ENCODE measurements around the gene KRT83.
"Not testable (repeated sequence)": the region's sequence is repeated elsewhere in the genome, so short reads cannot be mapped to it uniquely, and the experiment has no call there.

KRT83 gene

GRCh38 chr12:52310622-52311284 lies 10.4 kb downstream of the KRT83 start:
- DNase-seq (ENCODE audit: low read depth in 2 of 2): no peak

- DNase-seq (ENCODE audit: low read depth in 2 of 2): no peak
Observed at GRCh38 chr12:52308806-52309425, 12.3 kb downstream of the KRT83 start.

GRCh38 chr12:52307836-52308805 lies 13.1 kb downstream of the KRT83 start:
- DNase-seq (ENCODE audit: low read depth in 2 of 2): peak; percentile 16 to 28

DNA sequence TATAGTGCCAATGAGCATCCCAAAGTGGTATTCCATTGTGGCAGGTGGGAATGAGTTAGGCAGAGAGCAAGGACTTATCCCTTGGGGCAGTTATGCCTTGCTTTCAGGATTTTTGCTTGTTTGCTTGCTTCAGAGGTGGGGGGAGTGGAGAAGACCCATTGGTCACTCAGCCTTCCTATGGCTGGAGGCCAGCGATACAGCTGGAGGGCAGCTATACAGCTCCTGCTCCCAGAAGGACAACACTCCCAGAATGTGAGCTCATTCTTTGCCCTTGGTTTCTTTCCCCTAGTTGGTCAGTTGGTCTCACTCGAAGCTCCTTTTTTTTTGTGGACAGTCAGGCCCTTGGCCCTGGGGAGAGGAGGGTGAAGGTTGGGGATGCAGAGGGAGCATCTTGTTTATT lies 14.5 kb downstream of the KRT83 start:
- DNase-seq (ENCODE audit: low read depth in 2 of 2): no peak

- no peak for DNase-seq (ENCODE audit: low read depth in 2 of 2)
Observed at GRCh38 chr12:52305921-52306705, 15.1 kb downstream of the KRT83 start.

DNA sequence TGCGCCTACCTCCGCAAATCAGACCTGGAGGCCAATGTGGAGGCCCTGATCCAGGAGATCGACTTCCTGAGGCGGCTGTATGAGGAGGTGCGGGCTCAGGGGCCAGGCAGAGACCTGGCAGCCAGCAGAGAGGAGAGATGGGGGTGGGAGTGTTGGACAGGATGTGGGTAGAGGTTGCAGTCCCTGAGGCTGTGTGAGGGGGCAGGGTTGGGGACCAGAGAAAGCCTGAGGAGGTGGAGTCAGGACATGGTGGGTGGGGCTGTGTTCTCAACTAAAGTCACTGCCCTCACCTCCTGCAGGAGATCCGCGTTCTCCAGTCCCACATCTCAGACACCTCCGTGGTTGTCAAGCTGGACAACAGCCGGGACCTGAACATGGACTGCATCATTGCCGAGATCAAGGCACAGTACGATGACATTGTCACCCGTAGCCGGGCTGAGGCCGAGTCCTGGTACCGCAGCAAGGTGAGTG lies 16.2 kb downstream of the KRT83 start:
- DNase-seq (ENCODE audit: low read depth in 2 of 2): not testable (repeated sequence)

DNA sequence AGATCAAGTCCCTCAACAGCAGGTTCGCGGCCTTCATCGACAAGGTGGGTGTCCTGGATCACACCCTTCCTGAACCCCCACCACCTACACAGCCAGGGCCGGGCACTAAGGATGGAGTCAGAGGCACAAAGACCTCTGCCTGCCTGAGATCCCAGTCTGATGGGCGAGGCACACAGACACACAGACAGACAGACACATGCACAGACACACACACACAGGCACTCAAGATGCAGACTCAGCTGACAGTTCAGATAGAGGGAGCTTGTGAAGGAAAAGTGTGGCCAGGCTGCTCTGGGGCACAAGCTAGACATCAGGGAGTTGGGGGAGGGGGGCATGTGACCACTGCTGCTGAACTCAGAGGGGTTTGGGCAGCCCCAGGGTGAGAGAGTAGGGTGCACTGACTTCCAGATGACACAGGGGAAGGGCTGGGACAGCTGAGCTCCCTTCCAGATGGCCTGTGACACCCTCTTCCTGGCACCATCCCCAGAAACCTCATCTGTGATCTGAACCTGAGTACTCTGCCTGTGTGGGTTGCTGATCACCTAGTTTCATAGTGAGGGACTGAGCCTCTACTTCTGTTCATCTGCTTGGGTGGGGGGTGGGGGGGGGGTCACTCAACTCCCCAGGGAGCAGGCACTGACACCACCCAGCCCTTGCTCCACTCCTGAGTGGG lies 18.8 kb downstream of the KRT83 start:
- not testable (repeated sequence) for DNase-seq (ENCODE audit: low read depth in 2 of 2)

DNA sequence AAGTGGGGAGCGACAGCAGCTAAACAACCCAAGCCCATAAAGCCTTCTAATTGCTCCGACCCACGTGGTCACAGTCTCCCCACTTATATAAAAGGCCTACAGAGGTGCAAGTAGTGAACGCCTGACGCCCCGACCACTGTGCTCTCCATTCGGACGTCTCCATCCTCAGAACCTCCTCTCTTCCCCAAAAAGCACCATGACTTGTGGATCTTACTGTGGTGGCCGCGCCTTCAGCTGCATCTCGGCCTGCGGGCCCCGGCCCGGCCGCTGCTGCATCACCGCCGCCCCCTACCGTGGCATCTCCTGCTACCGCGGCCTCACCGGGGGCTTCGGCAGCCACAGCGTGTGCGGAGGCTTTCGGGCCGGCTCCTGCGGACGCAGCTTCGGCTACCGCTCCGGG lies 19.5 kb downstream of the KRT83 start:
- not testable (repeated sequence) for DNase-seq (ENCODE audit: low read depth in 2 of 2)

GRCh38 chr12:52300796-52301691 lies 20.2 kb downstream of the KRT83 start:
- DNase-seq (ENCODE audit: low read depth in 2 of 2): no peak

GRCh38 chr12:52298677-52299190 lies 22.5 kb downstream of the KRT83 start:
- no peak for DNase-seq (ENCODE audit: low read depth in 2 of 2)

DNA sequence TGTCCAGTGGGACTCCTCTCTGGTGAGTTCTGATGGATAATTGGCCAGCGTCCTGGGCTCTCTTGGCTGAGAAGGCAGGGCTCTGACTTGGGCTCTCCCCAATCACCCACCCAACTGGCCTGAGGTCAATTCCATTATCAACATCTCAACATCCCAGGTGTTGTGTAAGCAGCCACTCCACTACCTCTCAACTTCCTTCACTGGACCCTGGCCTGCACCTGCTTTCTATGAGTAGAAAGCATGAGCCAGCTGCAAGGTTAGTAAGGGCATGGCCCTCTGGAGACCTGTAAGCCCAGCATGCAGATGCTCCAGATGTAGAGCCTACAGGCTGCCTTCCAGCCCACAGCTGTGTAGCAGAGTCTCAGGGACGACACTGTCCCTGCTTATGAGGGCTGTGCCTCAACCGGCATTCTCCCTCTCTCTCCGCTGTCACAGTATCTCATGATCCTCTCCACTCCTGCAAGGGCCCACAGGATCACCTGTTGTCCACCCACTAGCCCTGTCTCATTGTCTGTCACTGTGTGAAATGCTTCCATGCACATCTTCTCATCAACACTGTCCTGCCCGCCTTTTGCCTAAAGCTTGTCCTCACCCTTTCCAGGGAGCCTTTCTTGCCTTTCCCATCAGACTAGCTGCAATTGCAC lies 24.5 kb downstream of the KRT83 start:
- DNase-seq (ENCODE audit: low read depth in 2 of 2): no peak

DNA sequence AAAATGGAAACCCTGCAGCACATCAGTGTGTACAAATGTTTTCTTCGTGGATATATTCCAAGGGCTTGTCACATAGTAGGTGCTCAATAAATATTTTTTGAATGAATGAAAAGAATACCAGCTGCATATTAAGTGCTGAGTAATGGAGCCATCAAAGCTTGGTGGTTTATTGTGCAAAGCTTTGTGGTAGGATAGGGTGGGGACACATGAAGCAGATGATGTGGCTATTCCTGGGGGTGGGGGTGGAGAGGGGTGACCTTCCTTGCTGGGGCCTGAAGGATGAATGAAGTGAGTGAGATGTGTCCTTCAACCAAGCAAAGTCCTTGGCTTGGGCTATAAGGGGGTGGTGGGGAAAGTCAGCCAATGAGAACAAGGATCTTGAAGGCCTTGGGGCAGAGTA lies 25.5 kb downstream of the KRT83 start:
- no peak for DNase-seq (ENCODE audit: low read depth in 2 of 2)

- no peak for DNase-seq (ENCODE audit: low read depth in 2 of 2)
Observed at GRCh38 chr12:52294803-52295202, 26.4 kb downstream of the KRT83 start.

- no peak for DNase-seq (ENCODE audit: low read depth in 2 of 2)
Observed at GRCh38 chr12:52293926-52294325, 27.3 kb downstream of the KRT83 start.

GRCh38 chr12:52291267-52291935 lies 29.8 kb downstream of the KRT83 start, which contains the start of gene KRT81:
Gene KRT81, minus strand, starts transcription at chr12:52291534. Its CDS starts 69 bp downstream, at chr12:52291465.
- DNase-seq (ENCODE audit: low read depth in 2 of 2): no peak

DNA sequence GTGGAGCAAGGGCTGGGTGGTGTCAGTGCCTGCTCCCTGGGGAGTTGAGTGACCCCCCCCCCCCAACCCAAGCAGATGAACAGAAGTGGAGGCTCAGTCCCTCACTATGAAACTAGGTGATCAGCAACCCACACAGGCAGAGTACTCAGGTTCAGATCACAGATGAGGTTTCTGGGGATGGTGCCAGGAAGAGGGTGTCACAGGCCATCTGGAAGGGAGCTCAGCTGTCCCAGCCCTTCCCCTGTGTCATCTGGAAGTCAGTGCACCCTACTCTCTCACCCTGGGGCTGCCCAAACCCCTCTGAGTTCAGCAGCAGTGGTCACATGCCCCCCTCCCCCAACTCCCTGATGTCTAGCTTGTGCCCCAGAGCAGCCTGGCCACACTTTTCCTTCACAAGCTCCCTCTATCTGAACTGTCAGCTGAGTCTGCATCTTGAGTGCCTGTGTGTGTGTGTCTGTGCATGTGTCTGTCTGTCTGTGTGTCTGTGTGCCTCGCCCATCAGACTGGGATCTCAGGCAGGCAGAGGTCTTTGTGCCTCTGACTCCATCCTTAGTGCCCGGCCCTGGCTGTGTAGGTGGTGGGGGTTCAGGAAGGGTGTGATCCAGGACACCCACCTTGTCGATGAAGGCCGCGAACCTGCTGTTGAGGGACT lies 30.6 kb downstream of the KRT83 start:
- DNase-seq (ENCODE audit: low read depth in 2 of 2): not testable (repeated sequence)

GRCh38 chr12:52287816-52288805 lies 33.1 kb downstream of the KRT83 start:
- not testable (repeated sequence) for DNase-seq (ENCODE audit: low read depth in 2 of 2)

Data from activated CD4-positive, alpha-beta T cell treated with anti-CD3 and anti-CD28 coated beads for 24 hours (primary cell).